ENCODE data around the gene ABCC3. TPM values are rescaled to one million over a fixed set of nuclear protein-coding genes. Genes with fewer than 3 reads are reported as not detected.

Gene ABCC3
- total RNA-seq, 1 experiment from 2014 or later, result 4.9 TPM

DNA sequence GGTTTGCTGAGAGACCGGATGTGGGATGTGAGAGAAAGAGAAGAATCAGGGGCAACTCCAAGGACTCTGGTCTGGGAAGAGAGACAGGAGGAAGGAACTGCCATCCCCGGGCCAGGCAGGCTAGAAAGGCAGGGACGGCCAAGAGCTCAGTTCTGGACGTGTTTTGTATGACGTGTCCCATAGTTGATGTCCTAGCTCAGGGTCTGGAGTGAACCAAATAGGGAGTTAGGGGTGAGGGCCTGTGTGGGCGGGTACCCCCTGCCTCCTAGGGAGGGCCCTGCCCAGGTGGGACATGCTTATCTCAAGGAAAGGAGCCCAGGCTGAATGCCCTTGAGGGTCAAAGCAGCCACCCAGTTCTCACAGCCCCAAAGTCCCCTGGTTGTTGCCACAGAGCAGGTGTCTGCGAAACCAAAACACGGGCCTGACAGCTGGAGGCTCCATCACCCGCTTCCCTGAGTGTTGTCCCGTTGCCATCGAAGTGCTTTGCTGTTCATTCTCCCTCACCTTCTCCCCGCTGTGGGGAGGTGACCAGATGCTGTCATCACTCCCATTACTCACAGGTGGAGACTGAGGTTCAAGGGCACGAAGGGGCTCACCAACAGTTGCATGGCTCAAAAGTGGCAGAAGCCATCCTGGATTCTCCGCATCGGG, 7.5 kb downstream of the ABCC3 start:
- DNase-seq (ENCODE audit: low read depth), result no peak

DNA sequence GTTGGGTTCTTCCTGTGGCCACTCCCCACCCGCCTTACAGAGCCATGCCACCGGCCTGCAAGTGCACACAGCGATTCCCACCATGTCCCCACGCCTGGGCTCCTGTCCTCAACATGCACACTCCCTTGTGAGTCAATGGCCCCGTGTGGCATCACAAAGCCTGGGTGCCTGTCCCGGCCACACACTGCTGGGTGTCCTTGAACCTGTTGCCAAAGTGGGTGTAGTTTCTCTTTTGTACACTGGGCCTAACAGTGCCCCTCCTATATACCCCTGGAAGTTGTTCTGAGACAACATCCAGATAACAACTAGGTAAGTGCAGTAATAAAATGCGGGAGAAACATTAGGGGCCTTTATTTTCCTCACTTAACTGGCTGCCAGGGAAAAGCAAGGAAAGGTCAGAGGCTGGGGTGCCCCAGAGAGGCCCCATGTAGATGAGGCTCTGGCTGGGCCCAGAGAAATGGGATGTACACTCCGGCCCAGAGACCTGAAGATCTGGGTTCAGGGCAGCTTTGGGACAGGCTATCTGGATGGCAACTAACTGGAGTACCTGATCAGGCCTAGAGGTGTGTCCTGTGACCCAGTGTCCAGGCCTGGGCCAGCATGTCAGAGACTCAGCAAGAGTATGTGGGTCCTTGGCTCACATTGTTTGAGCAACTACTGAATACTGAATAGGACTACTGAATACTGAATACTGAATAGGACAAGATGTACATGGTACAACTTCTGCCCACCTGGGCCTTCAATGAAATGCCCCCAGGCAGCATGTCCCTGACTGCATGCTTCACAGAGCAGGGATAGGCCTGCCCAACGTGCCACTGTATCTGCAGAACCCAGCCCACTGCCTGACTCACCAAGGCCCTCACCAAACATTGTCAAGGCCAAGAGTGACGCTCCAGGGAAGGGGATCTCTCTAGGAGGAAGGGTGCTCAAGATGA, 8.3 kb downstream of the ABCC3 start:
- no peak for DNase-seq (ENCODE audit: low read depth)

DNA sequence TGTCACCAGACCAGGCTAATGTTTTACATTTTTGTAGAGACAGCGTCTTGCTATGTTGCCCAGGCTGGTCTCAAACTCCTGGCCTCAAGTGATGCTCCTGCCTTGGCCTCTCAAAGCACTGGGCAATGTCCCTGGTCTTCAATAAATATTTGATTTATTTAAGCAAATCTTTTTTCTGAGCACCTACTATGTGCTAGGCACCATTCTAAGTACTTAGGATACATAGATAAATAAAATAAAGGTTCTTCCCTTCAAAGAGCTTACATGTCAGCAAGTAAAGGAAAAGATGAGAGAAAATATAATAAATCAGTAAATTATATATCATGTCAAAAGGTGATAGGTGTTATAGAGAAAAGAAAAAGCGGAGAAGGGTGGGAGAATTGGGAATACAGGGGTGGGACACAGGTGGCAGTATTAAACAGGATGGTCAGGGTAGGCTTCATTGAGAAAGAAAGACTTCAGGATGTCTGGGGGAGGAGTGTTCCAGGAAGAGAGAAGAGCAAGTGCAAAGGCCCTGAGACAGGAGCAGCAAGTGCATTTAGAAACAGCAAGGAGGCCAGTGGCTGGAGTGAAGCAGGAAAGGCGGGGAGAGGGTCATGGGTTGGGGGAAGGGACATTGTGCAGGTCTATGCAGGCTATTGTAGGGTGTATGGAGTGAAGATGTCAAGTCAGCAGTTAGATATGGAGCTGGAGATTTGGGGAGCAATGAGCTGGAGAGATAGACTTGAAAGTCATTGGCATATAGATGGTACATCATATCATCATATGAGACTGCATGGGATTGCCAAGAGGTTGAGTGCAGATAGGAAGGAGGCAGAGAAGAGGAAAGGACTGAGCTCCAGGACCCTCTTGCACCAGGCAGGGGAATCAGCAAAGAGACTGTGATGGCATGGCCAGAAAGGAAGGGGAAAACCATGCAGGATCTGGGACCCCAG, 11.3 kb downstream of the ABCC3 start:
- no peak for DNase-seq (ENCODE audit: low read depth)

DNA sequence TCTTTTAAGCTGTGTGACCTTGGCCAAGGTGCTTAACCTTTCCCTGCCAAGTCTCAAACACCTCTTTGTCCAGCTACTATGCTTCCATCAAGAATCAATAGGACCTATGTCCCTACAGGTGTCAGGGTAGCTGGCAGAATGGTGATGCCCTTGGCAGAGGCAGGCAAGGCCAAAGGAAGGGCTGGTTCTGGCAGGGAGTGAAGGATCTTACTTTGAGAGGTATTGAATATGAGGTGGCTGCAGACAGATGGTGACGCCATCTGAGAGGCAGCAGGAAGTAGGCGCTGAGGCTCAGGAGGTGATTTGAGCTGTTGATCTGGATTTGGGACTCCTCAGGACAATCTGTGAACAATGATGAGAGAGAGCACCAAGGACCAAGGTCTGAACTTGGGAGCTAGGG, 12.5 kb downstream of the ABCC3 start:
- no peak for DNase-seq (ENCODE audit: low read depth)

DNA sequence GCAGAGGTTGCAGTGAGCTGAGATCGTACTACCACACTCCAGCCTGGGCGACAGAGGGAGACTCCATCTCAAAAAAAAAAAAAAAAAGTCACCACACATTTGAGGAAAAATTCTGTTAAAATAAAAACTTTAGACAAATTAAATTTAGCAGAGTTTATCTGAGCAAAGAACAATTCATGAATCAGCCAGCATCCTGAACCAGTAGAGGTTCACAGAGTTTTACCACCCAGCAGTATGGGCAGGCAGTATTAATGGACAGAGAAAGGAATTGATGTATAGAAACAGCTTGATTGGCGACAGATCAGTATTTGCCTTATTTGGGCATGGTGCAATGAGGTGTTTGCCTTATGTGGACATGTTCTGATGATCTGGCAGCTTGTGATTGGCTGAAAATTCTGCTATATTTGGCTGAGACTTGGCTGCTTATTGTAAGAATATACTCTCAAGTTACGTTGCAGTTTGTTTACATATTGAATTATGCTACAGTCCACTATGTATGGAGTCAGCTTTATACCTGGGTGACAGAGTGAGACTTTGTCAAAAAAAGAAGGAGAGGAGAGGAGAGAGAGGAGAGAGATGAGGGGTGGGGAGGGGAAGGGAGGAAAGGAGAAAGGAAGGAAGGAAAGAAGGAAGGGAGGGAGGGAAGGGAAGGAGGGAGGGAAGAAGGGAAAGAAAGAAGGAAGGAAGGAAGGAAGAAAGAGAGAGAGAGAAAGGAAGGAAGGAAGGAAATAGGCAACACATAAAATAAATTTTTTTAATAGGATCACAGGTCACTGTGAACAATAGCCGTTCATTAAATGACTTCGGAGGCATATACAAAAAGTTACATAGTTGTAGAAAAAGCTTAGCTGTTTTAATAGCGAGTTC, 14.6 kb downstream of the ABCC3 start:
- DNase-seq (ENCODE audit: low read depth), result no peak

DNA sequence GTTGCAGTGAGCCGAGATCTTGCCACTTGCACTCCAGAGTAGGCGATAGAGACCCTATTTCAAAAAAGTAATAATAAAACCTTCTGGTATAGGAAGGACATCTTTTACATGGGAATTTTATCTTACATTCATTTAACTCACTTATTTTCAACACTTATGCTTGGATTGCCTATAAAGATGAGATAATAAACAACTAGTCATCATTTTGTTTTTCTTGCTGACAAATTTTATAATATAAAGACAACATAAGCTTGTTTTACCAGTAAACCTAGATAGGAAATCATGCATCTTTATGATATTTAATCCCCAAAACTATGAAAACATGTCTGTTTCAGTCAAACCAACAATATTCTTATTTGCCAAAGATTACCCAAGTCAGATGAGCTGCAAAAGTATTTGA, 17.0 kb downstream of the ABCC3 start:
- DNase-seq (ENCODE audit: low read depth), result no peak

DNA sequence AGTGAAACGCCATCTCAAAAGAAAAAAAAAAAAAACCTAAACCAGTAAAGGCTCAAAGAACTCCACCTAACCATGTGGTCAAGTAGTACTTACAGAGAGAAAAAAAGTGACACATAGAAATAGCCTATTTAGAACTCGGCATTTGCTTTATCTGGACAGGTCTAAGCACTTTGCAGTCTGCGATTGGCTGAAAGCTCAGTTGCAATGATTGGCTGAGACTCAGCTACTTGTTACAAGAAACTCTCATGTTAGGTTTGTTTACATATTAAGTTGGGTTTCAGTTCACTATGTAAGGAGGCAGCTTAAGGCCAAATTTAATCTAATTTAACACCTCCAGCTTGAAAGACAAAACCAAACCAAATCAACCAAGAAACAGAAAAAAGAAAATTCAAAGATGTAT, 19.1 kb downstream of the ABCC3 start:
- DNase-seq (ENCODE audit: low read depth), result no peak

DNA sequence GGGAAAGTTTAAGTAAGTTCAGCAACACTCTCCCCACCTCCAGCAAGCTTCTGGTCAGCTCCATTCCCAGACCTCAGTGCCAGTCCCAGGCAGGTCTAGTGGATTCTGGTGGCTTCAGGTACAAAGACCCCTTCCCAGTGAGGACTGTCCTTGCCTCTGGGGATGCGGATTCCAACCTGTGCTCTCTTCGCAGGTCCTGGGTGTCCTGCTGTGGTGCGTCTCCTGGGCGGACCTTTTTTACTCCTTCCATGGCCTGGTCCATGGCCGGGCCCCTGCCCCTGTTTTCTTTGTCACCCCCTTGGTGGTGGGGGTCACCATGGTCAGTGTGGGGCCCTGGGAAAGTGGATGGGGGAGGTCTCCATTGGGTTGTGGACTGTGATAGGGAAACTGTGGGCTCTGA, 21.8 kb downstream of the ABCC3 start:
- no peak for DNase-seq (ENCODE audit: low read depth)

DNA sequence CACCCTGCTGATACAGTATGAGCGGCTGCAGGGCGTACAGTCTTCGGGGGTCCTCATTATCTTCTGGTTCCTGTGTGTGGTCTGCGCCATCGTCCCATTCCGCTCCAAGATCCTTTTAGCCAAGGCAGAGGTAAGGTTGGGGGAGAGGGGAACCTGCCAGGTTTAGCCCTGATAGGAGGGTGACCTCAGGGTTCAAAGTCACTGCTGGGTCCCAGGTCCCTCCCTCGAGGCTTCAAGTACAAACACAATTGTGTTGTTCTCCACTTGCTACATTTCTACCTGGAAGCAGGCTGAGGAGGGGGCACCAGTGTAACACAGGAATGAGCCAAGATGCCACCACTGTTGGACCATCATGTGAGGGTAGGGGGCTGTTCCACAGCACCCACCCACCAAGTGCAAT, 22.4 kb downstream of the ABCC3 start:
- DNase-seq (ENCODE audit: low read depth), result no peak

DNA sequence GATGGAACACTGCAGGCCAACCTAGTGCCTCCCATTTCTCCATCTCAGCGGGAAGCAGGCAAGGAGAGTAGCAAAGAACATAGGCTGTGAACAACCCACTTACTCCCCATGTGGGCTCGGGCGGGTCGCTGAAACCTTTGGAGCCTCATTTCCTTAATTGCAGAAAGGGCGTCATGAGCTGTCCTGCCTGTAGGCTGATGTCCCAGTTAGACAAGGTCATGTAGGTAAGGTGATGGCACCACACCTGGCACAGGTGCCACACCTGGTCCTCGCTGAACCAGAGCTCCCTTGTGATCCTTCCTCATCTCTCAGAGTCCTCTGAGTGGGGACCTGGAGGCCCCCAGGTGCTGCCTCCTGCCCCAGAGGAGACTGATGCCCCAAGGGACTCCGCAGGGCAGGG, 22.9 kb downstream of the ABCC3 start:
- DNase-seq (ENCODE audit: low read depth), result no peak

DNA sequence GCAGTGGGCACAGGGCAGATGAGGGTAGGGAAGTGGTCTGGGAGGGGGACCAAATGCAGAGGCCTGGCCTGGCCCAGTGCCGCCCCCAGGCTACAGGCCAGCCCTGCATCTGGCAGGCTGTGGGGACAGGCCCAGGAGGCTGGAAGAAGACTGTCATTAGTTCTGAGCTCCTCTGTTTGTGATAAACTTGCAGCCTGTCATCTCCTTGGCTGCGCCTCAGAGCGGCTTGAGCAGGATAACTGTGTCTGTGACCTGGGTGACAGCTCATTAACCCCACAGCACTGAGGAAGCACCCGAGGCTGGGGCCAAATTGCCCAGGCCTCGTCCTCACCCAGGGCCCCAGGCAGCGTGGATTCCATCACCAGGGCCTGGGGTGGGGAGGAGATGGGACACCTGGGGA, 23.9 kb downstream of the ABCC3 start:
- no peak for DNase-seq (ENCODE audit: low read depth)

DNA sequence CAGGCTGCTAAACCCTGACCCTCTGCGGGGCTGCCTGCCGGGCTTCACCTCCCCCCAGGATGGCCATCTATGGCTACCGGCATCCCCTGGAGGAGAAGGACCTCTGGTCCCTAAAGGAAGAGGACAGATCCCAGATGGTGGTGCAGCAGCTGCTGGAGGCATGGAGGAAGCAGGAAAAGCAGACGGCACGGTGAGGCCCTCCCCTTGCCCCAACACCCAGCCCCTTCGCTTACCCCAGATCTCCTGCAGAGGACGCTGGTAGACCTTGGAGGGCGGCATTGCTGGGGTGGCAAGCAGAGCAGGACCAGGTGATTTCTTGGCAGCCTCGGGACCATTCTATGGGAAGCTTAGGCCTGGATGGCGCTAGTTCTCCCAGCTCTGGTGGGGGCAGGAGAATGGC, 24.5 kb downstream of the ABCC3 start:
- DNase-seq (ENCODE audit: low read depth), result no peak

DNA sequence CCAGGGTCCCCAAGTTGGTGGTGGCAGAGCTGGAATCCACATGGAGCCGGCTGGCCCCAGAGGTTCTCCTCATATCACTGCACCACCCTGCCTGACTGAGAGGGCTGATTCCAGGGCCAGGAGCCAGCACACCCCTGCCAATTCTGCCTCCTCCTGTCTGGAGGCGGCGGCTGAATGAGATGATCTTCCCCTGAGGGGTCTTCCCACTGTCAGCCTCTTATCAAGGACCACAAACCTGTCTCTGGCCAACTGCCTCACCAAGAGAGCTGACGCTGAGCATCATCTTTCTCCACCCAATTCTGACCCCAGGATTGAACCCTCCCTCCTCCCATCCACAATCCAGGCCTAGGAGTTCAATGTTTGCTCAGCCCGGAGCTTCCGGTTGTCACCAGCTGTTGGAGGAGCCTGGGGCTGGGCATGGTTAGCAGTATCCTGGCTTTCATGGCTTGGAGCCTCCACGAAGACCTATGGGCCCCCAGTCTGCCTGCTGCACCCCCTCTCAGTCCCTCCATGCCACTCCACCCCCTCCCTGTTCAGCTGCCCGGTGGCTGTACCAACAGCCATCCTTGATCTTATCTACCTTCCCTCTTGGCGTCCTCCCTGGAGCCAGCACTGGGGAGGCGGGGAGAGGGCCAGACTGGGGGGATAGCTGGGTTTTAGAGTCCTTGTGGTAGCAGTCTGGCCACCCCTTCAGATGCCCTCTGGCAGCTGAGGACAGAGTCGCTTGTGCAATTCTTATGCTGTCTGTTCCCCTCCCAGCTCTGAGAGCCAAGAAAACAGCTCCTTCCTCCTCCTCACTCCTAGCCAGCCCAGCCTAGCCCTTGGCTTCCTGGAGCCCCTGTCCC, 25.6 kb downstream of the ABCC3 start:
- DNase-seq (ENCODE audit: low read depth), result peak; percentile 41

DNA sequence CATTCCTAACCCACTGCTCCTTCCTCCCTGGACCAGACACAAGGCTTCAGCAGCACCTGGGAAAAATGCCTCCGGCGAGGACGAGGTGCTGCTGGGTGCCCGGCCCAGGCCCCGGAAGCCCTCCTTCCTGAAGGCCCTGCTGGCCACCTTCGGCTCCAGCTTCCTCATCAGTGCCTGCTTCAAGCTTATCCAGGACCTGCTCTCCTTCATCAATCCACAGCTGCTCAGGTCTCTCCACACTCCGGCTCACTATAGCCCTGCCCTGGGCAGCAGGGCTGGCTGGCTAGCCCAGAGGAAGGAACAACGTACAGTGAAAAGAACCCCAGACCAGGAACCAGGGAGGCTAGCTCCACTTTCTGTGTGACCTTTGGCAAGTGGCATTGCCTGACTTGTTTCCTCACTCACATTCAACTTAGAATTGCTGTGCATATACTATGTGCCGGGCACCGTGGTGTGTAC, 26.2 kb downstream of the ABCC3 start:
- no peak for DNase-seq (ENCODE audit: low read depth)

DNA sequence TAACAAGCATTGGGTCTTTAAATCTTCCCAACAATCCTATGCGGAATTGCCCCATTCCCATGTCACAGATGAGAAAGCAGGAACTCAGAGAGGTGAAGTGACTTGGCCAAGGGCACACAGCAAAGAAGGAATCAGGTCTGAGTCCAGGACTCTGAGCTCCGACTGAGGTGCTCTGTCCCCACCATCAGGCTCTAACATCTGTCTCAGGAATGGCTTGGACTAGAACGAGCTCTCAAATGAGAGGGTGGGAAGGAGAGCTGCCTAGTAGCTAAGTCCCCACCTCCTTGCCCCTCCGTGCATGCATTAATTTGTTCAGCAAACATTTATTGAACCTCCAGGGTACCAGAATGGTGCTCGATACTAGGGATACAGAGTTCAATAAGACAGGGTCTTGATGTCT, 26.7 kb downstream of the ABCC3 start:
- DNase-seq (ENCODE audit: low read depth), result no peak

DNA sequence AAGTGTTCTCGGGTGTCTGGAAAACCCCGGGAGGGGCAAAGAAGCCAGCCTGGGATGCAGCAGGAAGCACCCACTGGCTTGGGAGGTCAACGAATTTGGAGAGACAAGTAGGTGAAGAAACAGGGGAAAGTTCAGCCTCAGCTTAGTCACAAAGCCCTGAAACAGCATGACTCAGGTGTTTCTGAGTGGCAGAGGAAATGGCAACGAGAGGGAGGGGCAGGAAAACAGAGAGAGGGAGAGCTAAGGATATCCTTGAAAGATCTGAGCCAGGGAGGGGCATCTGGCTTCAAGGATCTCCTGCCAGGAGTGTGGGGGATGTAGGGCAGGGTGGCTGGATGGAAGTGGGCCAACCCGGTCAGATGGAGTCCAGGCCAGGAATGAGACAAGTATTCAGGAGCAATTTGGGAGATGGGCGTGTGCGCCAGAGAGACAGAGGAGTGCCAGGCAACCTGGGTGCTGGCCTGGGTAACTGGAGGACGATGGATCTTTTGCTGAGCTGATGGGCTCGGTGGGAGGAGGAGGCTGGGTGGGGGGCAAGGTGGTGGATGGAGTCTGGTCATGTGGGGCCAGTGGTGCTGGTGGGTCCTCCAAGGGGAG, 27.2 kb downstream of the ABCC3 start:
- DNase-seq (ENCODE audit: low read depth), result peak; percentile 80

DNA sequence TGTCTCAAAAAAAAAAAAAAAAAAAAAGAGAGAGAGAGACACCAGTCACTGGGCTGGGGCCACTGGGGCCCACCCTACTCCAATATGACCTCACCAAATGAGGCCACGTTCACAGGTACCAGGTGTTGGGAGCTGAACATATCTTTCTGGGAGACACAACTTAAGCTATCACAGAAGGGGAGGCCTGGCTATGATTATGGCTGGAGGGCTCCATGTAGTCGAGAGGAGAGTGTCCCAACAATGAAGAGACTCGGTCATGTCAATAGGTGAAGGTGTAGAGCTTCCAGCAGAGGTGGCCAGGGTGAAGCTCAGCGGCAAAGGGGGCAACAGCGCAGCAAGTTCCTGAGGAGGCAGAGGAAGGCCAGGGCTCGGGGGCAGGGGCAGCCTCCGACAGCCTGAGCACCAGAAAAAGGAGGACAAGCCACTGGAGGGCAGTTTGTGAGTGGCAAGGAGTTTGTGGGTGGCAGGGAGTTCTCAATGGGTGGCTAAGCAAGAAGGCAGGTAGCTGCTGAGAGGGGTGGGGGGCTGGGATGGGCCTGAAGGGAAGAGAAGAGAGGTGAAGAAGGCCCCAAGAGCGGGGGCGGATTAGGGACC, 28.0 kb downstream of the ABCC3 start:
- DNase-seq (ENCODE audit: low read depth), result no peak

DNA sequence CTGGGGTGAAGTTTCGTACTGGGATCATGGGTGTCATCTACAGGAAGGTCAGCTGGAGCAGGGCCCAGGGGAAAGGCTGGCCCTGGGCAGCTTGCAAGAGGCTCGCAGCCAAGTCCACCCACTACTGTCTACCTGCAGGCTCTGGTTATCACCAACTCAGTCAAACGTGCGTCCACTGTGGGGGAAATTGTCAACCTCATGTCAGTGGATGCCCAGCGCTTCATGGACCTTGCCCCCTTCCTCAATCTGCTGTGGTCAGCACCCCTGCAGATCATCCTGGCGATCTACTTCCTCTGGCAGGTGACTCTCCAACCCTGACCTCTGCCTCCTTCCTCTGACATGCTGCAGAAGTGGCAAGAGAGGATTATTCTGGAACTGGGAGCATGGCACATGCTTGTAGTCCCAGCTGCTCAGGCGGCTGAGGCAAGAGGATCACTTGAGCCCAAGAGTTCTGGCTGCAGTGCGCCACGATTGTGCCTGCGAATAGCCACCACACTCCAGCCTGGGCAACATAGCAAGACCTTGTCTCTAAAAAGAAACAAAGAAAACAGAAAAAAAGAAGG, 29.2 kb downstream of the ABCC3 start:
- no peak for DNase-seq (ENCODE audit: low read depth)
